Kidney (tissue), 14 donors: ENCODE measurements around the gene GNG14. TPM values are rescaled to one million over a fixed set of nuclear protein-coding genes. Genes with fewer than 3 reads are reported as not detected.

Experiments used
- DNase-seq, 5 donors: peaks; one replicate each; pipeline ENCODE4 v3.0.0-alpha.2; 2013 to 2020
- FAIRE-seq: peaks from 2 replicates; lab custom pipeline; 2012; peaks lifted over from hg19 to GRCh38; lab: Jason Lieb, UNC
- H3K27ac ChIP-seq, 2 donors: one replicate each; pipeline ENCODE4 v1.7.0; 2013; ENCODE audit warnings: low read depth in 2 of 2, low read length in 2 of 2, inconsistent platforms in 1 of 2
- H3K27me3 ChIP-seq: one replicate; pipeline ENCODE4 v1.7.1; 2013; ENCODE audit warnings: low read length, inconsistent platforms; ENCODE audit not compliant: control insufficient read depth, insufficient read depth
- H3K36me3 ChIP-seq, 3 donors: one replicate each; pipeline versions ENCODE4 v1.7.0 to v1.7.1; 2013; ENCODE audit warnings: low read length in 3 of 3, control low read depth in 1 of 3, inconsistent platforms in 1 of 3; ENCODE audit not compliant: insufficient read depth in 3 of 3, control insufficient read depth in 2 of 3
- H3K4me1 ChIP-seq, 3 donors: one replicate each; pipeline versions ENCODE4 v1.7.0 to v1.7.1; 2013; ENCODE audit warnings: low read length in 3 of 3, inconsistent platforms in 1 of 3, low read depth in 1 of 3; ENCODE audit not compliant: control insufficient read depth in 2 of 3, insufficient read depth in 2 of 3
- H3K4me3 ChIP-seq, 3 donors: one replicate each; pipeline versions ENCODE4 v1.7.0 to v1.8.1; 2013; ENCODE audit warnings: low read length in 3 of 3, control low read depth in 1 of 3, inconsistent platforms in 1 of 3
- H3K9ac ChIP-seq, 3 donors: one replicate each; pipeline versions ENCODE4 v1.7.0 to v1.7.1; 2013; ENCODE audit warnings: low read length in 3 of 3, control low read depth in 1 of 3, inconsistent platforms in 1 of 3
- H3K9me3 ChIP-seq, 3 donors: one replicate each; pipeline versions ENCODE4 v1.7.0 to v1.7.1; 2013; ENCODE audit warnings: low read length in 3 of 3, control low read depth in 1 of 3, inconsistent platforms in 1 of 3; ENCODE audit not compliant: control insufficient read depth in 2 of 3, insufficient read depth in 1 of 3
- CTCF ChIP-seq: IDR thresholded peaks from 3 replicates; pipeline ENCODE4 v1.5.1; 2012; ENCODE audit warnings: mild to moderate bottlenecking, moderate library complexity, borderline replicate concordance; ENCODE audit not compliant: insufficient read depth; ENCODE audit errors: extremely low read depth
- intact Hi-C: fragments of 100-400 bp; cut with DNase I; formaldehyde crosslinking; loops from one replicate; pipeline ENCODE4 v1.11.1; 2022
- polyA plus RNA-seq: library from polyadenylated mRNA; stranded (reverse); fragments of 350-450 nt; fragmentation: Illumina TruSeq; extraction: RNeasy Lipid Tissue Mini Kit (QIAGEN cat#74804); gene quantifications from one replicate; pipeline ENCODE4 v1.2.3, GENCODE V29; 2014; ENCODE audit warnings: low read depth, low replicate concordance; ENCODE audit not compliant: insufficient read depth
- total RNA-seq: library from RNA; stranded (reverse); fragmentation: NEBNext Ultra II Directional; extraction: Animal tissue kit (Norgen Biotek cat#: 25700); gene quantifications from one replicate; pipeline ENCODE4 v1.2.1, GENCODE V29; 2021
- donor health status: control.
- donor health status: control.
- donor health status: control.
- donor health status: control.
- donor health status: control.
- donor health status: DM: yes; HTN: yes; CAD: no.
- donor health status: Normal renal cell carcinoma (clear cell type).

Gene GNG14
- total and polyA plus RNA-seq, 2 donors from 2014 or later = not detected

GRCh38 chr19:12681074-12681987 lies 6.5 kb upstream of the GNG14 start, which contains the start of gene DHPS:
Gene DHPS (minus strand): TSS chr19:12681880. CDS start chr19:12681766, 114 bp downstream.
- DNase-seq = peak; percentile 96 to 99 (median 96)
- Histone ChIP-seq H3K4me3 (peak within 1 kb of the TSS; percentile 71 to 94 (median 86)), H3K27me3 (no peaks in the 10 kb centered on the region), H3K27ac (peak within 1 kb of the TSS; percentile 92 to 94), H3K9ac (peak within 1 kb of the TSS; percentile 35 to 97 (median 75)), H3K9me3 (no peaks in the 10 kb centered on the region), H3K4me1 (peaks cover 0 to 2% (median 0%) of the 10 kb centered on the region in 3 donors), H3K36me3 (peaks cover 6 to 24% (median 18%) of the 10 kb centered on the region in 3 donors)
- FAIRE-seq = peak; percentile 13
- intact Hi-C loops = no loop called here
- no peak for TF ChIP-seq CTCF

- Histone ChIP-seq H3K4me3 (no peak overlapping the region), H3K9ac (no peak overlapping the region), H3K27ac (no peak overlapping the region), H3K4me1 (no peaks in the 10 kb centered on the region), H3K9me3 (no peaks in the 10 kb centered on the region), H3K36me3 (no peaks in the 10 kb centered on the region), H3K27me3 (no peaks in the 10 kb centered on the region)
- FAIRE-seq (no peak), DNase-seq (no peak)
- intact Hi-C loops = no loop called here
- no peak for TF ChIP-seq CTCF
Observed at GRCh38 chr19:12685831-12686230, 2.0 kb upstream of the GNG14 start.

GRCh38 chr19:12689012-12689411 lies 1.2 kb downstream of the GNG14 start:
- Histone ChIP-seq H3K27ac (no peak overlapping the region), H3K27me3 (no peaks in the 10 kb centered on the region), H3K9ac (no peak overlapping the region), H3K4me1 (no peaks in the 10 kb centered on the region), H3K36me3 (peaks cover 0 to 3% (median 0%) of the 10 kb centered on the region in 3 donors), H3K9me3 (no peaks in the 10 kb centered on the region), H3K4me3 (no peak overlapping the region)
- no peak for FAIRE-seq
- no peak for DNase-seq
- intact Hi-C loops = no loop called here
- no peak for TF ChIP-seq CTCF
